Measurements from ENCODE around the gene KCNG1.

The KCNG1 gene

DNA sequence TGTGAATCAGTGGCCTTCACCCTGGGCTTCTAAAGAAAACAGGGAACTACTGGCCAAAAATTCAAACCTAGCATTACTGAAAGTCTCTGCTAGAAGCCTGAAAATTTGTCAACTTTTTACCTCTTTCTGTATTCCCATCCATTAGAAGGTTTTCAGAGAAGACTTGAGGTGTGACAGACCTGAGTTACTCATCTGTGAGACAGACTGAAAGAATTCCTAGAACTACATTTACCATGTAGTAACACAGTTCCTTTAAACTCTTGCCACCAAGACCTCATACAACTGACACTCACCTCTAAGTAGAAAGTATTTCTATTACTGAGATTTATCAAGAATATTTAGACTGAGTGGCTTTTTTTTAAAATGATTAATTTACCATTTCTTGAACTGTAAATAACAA is 69.1 kb downstream of the KCNG1 start:
- Histone ChIP-seq H3K36me3 (ENCODE audit: control insufficient read depth in 5 of 5, insufficient read depth in 5 of 5, low read length in 5 of 5) (peaks cover 31 to 45% (median 38%) of the 10 kb centered on the region in 5 donors), H3K4me1 (ENCODE audit: control insufficient read depth in 5 of 5, insufficient read depth in 5 of 5, low read length in 5 of 5) (peaks cover 7 to 22% (median 18%) of the 10 kb centered on the region in 5 donors), H3K4me3 (ENCODE audit: low read depth in 1 of 5, low read length in 5 of 5) (no peak overlapping the region), H3K9me3 (ENCODE audit: control insufficient read depth in 5 of 5, low read length in 5 of 5) (no peaks in the 10 kb centered on the region), H3K27me3 (ENCODE audit: control insufficient read depth in 5 of 5, insufficient read depth in 4 of 5, low read length in 5 of 5) (no peaks in the 10 kb centered on the region), H3K27ac (ENCODE audit: low read depth, low read length) (no peak overlapping the region), H3K9ac (ENCODE audit: low read length in 5 of 5) (no peak overlapping the region)

All from subcutaneous abdominal adipose tissue (tissue), 5 donors.